GM18858 (cell line): Measurements from ENCODE around the gene RARG.

Source experiments
- ATAC-seq: cut with Tn5 transposase; IDR thresholded peaks from one replicate; pipeline ENCODE4 v1.9.1; 2021; ENCODE audit not compliant: unreplicated experiment

Gene RARG

DNA sequence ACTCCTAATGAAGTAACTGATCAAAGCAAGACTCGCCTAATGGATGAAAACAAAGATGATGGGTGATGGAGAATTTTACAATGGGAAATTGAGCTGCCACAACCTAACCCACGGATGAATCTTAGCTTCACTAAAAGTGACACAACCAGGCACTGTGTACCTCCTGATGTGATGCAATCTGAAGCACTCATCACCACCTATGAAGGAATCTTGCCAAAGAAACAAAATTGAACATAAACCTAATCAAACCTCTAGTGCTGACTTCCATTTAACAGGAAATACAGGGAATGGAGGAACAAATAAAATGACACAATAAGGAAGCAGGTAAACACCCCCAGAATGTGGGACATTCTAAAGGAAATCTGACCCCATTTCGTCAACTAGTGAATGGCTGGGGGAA, 13.3 kb upstream of the RARG start:
- ATAC-seq, result no peak

DNA sequence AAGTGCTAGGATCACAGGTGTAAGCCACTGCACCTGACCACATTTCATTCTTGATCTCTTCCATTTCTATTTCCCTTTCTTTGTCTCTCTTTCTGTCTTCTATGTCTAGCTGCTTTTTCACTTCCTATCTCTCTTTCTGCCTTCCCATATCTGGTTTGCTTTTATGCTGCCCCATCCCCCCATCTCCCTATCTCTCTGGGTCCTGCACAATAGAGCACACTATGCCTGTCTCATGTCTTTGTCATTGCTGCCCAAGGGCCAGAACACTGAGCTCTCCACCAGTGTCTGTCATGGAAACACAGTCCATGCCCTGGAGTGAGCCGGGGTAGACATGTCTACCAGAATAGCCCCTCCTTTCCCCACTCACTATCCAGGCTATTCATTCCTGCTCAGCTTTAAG, 12.3 kb upstream of the RARG start:
- ATAC-seq, result no peak

DNA sequence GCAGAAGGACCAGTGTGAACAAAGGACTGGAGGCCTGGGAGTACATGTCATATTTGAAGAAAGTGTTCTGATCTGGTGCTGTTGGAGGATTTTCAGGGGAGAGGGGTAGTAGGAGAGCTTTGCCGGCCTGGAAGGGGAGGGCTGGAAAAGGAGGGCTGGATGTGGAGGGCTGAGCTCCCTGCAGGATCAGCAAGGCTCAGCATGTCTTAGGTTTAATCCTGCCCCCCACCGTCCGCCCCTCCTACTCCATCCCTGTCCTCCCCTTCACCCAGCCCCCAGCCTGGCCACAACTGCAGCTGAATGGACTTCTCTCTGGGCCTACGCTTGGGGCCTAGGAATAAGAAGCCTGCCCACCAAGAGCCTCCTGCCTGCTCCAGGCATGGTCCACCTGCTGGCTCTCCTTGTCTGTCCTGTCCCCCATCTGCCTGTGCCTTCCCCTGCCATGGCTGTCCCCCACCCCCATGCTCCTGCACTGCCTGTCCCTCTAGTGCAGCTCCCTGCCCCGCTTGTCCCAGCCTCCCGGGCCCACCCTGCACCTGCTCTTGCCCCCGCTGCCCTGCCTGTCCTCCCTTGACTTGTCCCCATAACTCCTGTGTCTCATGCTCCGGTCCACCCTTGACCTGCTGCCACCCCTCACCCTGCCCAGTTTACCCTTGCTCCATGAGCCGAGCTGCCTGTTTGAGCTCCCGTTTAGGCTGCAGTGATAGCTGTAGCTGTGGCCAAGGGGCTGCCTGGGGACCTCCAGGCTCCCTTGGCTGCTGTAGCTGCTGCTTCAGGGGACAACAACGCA, 9.8 kb upstream of the RARG start:
- ATAC-seq, result no peak

DNA sequence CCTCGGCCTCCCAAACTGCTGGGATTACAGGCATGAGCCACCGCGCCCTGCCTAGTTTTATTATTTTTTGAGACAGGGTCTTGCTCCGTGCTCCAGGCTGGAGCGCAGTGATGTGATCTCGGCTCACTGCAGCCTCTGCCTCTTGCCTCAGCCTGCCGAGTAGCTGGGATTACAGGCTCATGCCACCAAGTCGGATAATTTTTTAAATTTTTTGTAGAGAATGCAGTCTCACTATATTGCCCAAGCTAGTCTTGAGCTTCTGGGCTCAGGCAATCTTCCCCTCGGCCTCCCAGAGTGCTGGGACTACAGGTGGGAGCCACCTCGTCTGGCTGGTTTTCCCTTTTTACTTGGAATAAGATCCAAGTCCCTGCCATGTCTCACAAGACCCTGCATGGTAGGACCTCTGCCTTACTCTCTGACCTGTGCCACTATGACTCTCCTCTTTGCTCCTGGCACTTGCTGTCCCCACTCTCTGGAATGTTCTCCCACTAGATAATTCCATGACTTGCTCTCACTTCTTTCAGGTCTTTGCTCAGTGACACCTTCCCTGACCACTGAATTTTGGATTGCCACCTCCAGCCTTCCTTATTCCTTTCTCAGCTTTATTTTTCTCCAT, 7.7 kb upstream of the RARG start:
- ATAC-seq, result no peak

DNA sequence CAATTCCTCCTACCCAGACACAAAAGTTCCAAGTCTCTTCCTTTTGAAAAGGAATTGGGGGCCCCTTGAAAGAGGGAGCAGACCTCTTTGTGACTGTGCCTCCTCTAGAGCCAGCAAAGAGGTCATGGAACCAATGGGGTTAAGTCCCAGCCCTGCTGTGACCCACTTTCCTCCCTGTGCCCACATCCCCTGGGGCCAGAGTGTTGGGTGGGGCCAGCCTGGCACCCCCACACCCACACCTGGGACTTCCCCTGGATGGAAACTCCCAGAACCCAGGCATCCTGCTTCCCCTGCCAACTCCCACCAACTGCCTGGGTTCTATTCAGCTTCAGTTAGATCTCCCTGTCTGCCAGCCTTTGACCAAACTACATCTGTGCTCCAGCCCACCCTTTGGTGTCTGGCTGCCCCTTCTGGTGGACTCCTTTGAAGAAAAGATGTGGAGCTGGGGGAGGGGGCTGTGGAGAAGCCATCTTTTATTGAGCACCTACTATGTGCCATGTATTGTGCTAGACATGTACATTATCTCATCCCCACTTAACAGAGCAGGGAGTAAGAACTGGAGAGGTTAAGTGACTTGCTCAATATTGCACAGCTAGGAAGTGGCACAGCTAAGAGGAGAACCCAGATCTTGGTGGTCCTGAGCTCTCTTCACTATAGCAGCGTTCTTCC, 4.6 kb upstream of the RARG start:
- no peak for ATAC-seq

DNA sequence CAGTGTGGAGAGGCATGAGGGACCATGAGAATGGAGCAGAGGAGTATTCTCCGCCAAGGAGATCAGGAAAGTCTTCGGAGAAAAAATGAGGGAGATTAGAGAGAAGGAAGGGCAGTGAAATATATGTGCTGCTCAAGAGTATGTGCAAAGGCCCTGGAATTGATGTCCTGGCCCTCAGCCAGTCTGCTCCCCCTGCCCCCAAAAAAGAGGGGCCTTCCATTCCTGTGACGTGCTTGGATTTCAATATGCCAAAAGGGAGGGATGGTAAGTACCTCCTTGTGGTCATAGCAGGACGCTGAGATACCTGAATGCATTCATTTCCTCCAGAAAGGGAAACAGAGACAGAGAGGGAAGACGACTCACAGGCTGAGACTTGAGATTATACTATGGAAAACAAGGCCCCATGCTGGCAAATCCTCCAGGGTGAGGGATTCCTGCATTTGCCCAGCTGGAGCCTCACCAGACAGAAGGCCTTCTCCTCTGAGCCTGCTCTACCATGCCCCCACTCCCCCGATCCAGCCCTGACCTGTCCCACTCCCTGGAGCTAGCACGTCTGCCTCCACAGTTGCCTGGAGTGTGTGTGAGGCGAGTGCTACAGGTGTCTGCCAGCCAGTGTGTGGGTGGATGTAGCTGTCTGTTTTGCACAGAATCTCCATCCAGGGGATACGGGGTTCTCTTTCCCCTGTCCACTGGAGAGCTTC, 3.9 kb upstream of the RARG start:
- ATAC-seq, result no peak

DNA sequence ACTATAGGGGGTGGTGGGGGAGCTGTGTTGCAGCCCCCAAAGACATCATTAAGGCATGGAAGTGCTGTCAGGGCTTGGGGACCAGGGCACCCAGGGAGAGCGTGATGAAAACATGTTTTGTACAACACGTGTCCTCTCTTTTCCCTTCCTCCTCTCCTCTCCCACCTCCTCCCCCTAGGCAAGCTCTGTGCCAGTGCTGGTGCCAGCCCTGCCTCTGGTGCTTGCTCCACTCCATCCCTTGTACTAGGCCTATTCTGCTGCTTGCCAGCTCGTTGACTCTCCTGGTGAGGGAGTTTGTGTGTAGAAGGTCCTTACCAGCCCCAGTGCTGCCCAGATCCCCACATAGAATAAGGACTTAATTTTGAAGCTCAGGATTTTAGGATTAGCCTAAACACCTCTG, 3.2 kb upstream of the RARG start:
- ATAC-seq, result no peak

DNA sequence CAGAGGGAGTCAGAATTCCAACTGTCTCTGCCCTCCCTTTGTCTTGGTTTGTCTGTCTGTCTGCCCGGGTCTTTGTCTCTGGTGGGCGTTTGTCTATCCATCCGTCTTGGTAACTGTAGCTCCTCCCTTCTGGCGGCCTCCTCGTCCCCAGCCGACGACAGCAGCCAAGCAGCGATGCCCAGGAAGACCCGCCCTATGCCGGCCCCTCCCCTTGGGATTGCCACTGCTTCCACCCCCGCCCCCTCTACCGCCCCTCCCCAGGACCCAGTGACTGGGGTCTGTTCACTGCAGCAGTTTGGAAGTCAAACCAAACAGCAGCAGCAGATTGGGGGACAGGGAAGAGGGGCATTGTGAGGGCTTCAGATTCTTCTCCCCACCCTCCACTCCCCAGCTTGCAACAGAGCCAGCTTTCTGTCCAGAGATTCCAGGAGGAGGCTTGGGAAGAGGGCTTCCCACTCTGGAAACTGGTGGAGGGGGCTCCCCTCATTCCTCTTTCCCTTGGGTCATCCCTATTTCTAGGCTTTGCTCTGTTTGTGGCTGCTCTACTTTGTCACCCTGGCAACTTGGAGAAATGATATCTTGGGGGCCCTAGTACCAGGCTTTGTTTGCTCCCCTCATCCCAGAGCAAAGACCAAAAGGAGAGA, 2.4 kb upstream of the RARG start:
- ATAC-seq, result no peak

DNA sequence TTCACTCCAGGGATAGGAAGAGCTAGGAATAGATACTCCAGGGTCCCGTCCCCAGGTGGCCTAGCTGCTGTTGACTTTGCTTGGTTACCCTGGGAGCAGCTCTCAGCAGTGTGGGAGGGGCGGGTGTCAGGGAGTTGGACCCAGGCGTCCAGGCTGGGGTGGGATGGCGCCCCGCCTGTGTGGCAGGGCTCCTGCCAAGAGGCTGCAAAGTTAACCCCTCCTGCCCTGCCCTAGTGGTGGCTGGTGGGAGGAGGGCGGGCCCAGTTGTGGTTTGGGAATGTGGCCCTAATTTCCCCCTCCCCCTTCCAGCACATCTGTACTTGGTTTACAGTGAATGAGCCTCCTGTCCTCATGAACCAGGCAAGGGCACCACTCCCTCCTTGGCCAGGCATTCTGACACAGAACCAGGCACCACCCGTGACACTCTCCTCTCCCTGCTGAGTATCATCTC, 1.7 kb upstream of the RARG start:
- no peak for ATAC-seq

DNA sequence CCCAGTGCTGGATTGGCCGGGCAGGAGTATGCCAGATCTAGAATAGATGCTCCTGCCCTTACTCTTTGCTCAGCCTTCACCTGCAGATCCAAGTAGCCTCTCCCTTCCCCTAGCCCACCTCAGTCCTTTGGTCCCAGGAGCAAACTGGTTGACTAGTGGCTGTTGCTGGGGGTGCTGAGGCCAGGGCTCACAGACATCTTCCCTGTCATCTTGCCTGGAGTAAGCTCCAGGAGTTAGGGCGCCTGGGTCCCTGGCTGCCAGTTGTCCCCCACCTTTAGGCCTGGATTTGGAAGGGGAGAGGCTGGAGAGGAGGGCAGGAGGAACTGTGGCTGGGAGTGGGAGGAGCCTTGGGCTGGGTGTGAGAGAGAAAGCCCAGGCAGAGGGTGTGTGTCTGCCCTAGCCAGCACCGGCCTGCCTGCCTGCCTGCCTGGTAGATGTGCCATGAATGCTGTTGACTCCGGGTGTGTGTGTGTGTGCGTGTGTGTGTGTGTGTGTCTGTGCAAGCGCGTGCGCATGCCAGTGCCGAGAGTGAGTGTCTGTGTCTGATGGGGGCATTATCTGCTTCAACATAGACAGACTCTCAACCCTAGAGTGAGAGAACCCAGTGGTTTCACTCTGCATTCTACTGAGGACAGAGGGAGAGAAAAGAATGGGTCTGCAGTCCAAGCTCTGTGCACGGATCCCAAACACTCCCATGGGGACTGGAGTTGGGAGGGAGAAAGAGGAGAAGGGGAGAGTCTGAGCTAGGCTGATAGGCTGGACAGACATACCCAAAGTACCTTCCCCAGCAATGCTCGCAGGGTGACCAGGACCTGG, 845 bp upstream of the RARG start:
- no peak for ATAC-seq

DNA sequence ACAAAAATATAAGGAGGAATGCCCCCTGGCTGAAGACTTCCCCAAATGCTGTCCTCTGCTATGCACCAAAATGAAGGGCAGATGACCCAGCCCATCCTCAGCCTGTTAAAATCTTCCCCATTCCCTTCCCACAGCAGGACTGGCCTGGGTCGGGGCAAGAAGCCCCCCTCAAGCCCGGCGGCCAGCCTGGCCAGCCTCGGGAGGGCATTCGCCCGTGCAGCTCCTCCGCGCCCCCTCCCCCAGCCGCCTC, 413 bp downstream of the RARG start:
- no peak for ATAC-seq

DNA sequence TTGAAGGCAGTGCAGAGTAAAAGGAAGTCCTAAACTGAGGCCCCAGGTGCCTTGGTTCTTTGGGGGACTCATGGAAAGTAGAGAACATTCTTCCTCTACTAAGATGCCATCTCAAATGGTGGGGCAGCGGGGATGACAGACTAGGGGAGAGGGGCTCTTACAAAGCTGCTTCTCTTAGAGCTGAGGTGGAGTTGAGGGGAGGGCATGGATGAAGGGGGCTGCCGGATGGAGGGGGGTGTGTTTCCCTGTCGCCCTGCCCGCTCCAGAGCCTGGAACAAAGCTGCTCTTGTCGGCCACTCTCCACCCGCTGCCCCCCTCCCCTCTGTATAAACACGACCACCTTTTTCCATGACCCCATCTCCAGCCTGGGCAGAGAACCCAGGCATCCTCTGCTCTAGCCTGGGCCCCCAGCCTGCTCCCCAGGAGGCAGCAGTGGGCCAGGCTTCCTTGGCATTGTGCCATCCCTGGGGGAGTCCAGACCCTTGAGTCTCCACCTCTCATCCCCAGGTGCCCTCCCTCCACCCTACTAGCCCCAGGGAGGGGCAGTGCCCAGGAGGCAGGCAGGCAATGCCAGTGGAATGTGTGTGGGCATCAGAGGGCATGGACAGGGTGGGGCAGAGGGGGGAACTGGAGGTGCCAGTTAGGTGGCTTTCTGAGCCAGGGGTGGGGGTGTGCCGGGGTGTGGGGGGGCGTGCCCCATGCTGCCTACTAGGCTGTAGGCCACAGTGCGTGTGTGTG, 1.7 kb downstream of the RARG start:
- ATAC-seq, result no peak

DNA sequence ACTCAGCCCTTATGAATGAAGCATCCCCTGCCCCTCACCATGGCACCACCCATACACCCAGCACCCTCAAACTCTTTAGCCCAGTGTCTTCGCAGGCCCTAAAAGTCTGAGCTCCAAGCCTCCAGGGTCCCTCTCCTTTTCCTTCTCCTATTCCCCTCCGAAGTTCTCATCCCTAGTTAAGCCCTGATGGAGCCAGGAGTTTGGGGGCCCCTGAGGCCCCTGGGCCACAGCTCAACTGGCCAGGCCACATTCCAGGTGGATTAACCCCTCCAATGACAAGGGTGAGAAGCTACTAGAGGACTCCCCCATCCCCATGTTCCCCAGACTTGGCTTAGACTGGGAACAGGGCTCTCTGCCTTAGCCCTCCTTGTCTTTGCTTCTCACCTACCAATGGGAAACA, 2.6 kb downstream of the RARG start:
- no peak for ATAC-seq

DNA sequence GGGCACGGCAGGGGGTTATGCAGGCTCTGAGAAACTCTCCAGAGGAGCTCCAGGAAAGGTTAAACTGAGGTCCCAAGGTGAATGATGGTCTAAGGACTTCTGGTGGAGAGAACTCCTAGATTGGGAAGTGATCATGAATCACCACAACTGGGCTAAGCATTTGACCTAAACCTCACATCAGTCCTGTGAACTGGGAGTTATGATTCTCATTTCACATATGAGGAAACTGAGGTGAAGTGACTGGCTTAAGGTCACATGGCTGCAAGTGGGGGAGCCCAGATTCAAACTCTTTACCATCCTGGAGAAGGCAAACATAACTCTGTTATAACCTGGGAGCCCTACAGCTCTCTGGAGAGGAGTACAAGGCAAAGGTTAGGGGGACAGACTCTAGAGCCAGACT, 4.2 kb downstream of the RARG start:
- no peak for ATAC-seq

DNA sequence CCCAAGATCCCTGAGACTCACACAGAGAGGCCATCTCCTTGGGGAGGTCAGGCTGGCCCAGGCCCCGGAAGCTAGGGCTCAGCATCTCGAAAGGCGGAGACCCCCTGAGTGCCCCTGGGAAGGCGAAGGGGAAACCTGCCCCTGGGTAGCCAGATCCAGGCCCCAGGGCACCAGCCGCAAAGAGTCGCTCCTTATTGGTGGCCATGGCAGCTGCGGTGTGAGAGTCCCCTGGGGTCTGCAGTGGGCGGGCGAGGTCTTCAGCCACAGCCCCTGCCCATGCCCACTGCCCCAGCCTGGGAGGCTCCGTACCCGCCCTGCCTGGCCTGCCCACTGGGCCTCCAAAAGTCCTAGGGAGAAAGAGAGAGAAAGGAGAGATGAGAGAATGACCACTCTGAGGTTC, 4.7 kb downstream of the RARG start:
- ATAC-seq, result no peak

DNA sequence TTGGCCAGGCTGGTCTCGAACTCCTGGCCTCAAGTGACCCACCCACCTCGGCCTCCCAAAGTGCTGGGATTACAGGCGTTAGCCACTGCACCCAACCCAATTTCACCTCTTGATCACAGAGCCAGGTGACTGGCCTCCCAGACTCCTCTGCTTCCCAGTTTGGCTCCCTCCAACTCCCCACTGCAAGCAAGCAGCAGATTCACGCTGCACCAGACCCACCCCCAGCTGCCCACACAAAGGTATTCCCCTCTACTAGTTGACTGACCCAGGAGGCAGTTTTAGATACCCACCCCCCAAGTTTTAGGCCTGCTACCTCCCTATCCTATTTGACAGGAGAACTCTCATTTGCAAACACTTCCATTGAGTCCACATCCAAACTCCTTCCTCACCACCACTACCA, 5.2 kb downstream of the RARG start:
- no peak for ATAC-seq

DNA sequence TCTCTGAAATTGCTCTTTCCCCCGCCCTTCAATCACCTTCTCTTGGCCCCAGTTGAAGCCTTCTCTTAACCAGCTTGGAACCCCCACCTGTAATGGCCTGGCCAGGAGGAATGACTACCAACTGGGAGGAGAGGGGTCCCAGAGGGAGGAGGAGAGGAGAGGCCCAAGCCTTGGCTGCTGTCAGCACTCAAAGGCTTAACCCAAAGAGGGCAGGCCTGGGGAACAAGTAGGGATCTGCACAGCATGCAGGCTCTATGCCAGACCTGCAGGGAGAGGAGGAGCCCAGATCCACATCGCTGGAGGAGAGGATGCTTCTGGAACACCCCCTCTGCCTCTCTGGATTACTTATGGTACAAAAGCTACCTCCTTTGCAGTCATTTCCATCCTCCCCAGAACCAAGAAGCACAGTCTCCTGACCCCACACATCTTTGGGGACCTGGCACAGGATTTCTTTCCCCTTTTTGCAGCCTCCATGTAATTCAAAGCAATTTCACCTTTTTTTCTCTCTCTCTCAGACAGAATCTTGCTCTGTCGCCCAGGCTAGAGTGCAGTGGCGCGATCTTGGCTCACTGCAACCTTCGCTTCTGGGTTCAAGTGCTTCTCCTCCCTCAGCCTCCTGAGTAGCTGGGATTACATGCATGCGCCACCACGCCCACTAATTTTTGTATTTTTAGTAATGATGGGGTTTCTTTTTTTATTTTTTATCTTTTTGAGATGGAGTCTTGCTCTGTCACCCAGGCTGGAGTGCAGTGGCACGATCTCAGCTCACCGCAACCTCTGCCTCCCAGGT, 6.2 kb downstream of the RARG start:
- ATAC-seq, result no peak

DNA sequence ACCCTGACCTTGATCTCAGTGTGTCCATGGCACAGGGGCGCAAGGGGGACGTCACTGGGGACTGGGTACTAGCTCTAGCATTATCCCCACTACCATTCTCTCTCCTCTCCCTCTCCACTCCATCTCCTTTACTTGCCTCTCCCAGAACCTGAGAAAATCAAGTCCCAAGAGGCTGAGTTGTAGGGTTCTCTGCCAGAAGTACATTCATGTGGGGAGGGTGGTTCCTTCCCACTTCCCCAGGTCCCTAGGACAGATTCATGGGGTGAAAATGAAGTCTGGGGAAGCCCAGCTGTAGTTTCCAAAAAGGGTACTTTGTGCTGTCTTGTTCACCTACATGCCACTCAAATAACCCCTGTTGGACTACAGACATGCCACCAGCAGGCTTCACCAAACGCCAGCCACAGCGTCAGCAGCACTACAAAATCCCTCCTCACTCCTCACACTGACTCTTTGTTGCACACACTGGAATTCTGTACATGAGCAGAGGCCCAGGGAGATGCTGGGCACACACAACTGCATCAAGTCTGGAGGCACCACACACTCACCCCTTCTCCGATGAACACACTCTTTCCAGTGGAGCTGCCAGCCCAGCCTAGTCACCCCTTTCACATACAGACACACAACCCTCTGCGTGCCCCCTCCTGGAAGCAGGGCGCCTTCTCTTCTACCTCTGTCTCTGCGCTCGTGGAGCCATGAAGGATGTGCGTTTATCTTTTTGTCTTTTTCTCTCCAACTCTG, 6.9 kb downstream of the RARG start:
- no peak for ATAC-seq
